Common myeloid progenitor, CD34-positive (primary cell): ENCODE results near the gene PDGFA.

Source experiments
- CTCF ChIA-PET: fragments of 350-600 bp; sonication (Branson Sonifier 250); formaldehyde crosslinking; loops from one replicate; lab custom pipeline; 2021; ENCODE audit warnings: antibody characterized with exemption; lab: Charles Lee
- POLR2A ChIA-PET: fragments of 350-600 bp; sonication (Branson Sonifier 250); formaldehyde crosslinking; loops from one replicate; lab custom pipeline; 2021; ENCODE audit warnings: antibody characterized with exemption; lab: Charles Lee
- DNase-seq, 3 donors: peaks; one replicate each; pipeline versions ENCODE4 v3.0.0 to v3.0.0-alpha.2; 2013
- H3K27ac ChIP-seq, 2 experiments: 1 replicate in 1 of 2; 2 replicates in 1 of 2; pipeline ENCODE4 v1.7.0; 2013; ENCODE audit warnings: inconsistent platforms in 2 of 2, low read length in 2 of 2, mild to moderate bottlenecking in 2 of 2, low read depth in 1 of 2, moderate library complexity in 1 of 2; ENCODE audit not compliant: severe bottlenecking in 2 of 2, insufficient read depth in 1 of 2, poor library complexity in 1 of 2
- H3K27me3 ChIP-seq, 5 experiments: replicated peaks in 2 of 5; 1 replicate in 3 of 5; 2 replicates in 2 of 5; pipeline versions ENCODE4 v1.6.1 to v1.7.0; 2013; ENCODE audit warnings: low read length in 4 of 5, mild to moderate bottlenecking in 2 of 5, moderate library complexity in 2 of 5, inconsistent platforms in 1 of 5; ENCODE audit not compliant: insufficient read depth in 5 of 5, control insufficient read depth in 4 of 5
- H3K36me3 ChIP-seq, 4 experiments: 1 replicate in 2 of 4; 2 replicates in 2 of 4; pipeline versions ENCODE4 v1.6.1 to v1.7.0; 2013; ENCODE audit warnings: low read length in 3 of 4, control low read depth in 1 of 4, mild to moderate bottlenecking in 1 of 4; ENCODE audit not compliant: control insufficient read depth in 4 of 4, insufficient read depth in 4 of 4
- H3K4me1 ChIP-seq, 4 experiments: 1 replicate in 3 of 4; 2 replicates in 1 of 4; pipeline versions ENCODE4 v1.6.1 to v1.7.1; 2013; ENCODE audit warnings: low read length in 3 of 4, mild to moderate bottlenecking in 3 of 4, control low read depth in 1 of 4, inconsistent platforms in 1 of 4, moderate library complexity in 1 of 4; ENCODE audit not compliant: control insufficient read depth in 4 of 4, insufficient read depth in 4 of 4; ENCODE audit errors: control extremely low read depth in 1 of 4
- H3K4me3 ChIP-seq, 7 experiments: 1 replicate in 4 of 7; 2 replicates in 3 of 7; pipeline versions ENCODE4 v1.5.1 to v1.7.0; 2013; ENCODE audit warnings: mild to moderate bottlenecking in 7 of 7, low read length in 6 of 7, moderate library complexity in 6 of 7, inconsistent platforms in 2 of 7, low read depth in 2 of 7, control low read depth in 1 of 7; ENCODE audit not compliant: insufficient read depth in 4 of 7, control insufficient read depth in 1 of 7; ENCODE audit errors: extremely low read depth in 1 of 7
- H3K9me3 ChIP-seq, 5 experiments: 1 replicate in 4 of 5; 2 replicates in 1 of 5; pipeline versions ENCODE4 v1.6.1 to v1.7.1; 2013; ENCODE audit warnings: low read length in 4 of 5, mild to moderate bottlenecking in 2 of 5, inconsistent platforms in 1 of 5, low read depth in 1 of 5, moderate library complexity in 1 of 5; ENCODE audit not compliant: control insufficient read depth in 4 of 5, insufficient read depth in 2 of 5; ENCODE audit errors: control extremely low read depth in 1 of 5
- WGBS: methylation state at CpG from one replicate; pipeline ENCODE4 v1.1.5; 2013; ENCODE audit not compliant: insufficient coverage; 5-methylcytosine and 5-hydroxymethylcytosine counted together

Gene PDGFA

GRCh38 chr7:495761-496321 lies 23.8 kb downstream of the PDGFA start:
- Histone ChIP-seq H3K36me3 (no peaks in the 10 kb centered on the region), H3K4me3 (no peak overlapping the region), H3K4me1 (peaks cover 0 to 13% (median 12%) of the 10 kb centered on the region in 4 experiments), H3K9me3 (peaks cover 0 to 2% (median 0%) of the 10 kb centered on the region in 5 experiments), H3K27me3 (no peaks in the 10 kb centered on the region), H3K27ac (no peak overlapping the region)
- CTCF ChIA-PET, result interaction anchor here (0.8 kb wide), 1 partner anchor 10 kb away, joined by 3 read pairs; no protein-coding TSS in a partner anchor
- DNase-seq, result no peak
- POLR2A ChIA-PET, result interaction anchor here (1.0 kb wide), 1 partner anchor 23 kb away, joined by 3 read pairs; no protein-coding TSS in a partner anchor
- WGBS, result over 99% methylated on average over 16 of the region's 18 CpGs

DNA sequence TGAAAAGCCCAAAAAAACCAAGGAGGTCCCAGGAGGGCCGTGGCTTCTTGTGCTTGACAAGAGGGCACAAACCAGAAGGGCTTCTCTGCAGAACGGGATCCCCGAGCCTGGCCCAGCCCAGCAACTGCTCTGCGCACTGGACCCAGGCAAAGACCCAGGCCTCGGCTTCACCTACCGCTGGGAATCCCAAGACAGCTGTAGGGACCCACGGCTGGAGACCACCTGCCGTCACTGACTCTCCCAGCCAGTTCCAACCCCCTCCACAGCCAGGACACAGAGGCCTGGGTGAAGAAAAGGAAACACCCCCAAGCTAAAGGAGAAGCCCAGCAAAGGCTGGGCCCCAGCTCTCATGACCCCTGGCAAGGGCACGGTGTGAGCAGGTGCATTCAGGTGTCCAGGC lies 24.3 kb downstream of the PDGFA start:
- H3K36me3 ChIP-seq, result no peaks in the 10 kb centered on the region
- no peak overlapping the region for H3K27ac ChIP-seq
- H3K4me3 ChIP-seq, result no peak overlapping the region
- no peak for DNase-seq
- H3K9me3 ChIP-seq, result peaks cover 0 to 2% (median 0%) of the 10 kb centered on the region in 5 experiments
- WGBS, result 100% methylated on average over 6 of the region's 9 CpGs
- peaks cover 0 to 13% (median 12%) of the 10 kb centered on the region in 4 experiments for H3K4me1 ChIP-seq
- ChIA-PET CTCF (interaction anchor here (0.6 to 0.8 kb wide), 2 partner anchors 10 to 617 kb away, joined by 3 read pairs; no protein-coding TSS in a partner anchor), POLR2A (interaction anchor here (0.6 kb wide), 1 partner anchor 11 kb away, joined by 3 read pairs; no protein-coding TSS in a partner anchor)
- H3K27me3 ChIP-seq, result no peaks in the 10 kb centered on the region

GRCh38 chr7:494906-495305 lies 24.7 kb downstream of the PDGFA start:
- 86% methylated on average over 6 of the region's 6 CpGs for WGBS
- H3K4me1 ChIP-seq, result peaks cover 0 to 13% (median 12%) of the 10 kb centered on the region in 4 experiments
- H3K27me3 ChIP-seq, result no peaks in the 10 kb centered on the region
- ChIA-PET CTCF (interaction anchor here (0.6 to 0.8 kb wide), 2 partner anchors 11 to 618 kb away, joined by 3 read pairs; no protein-coding TSS in a partner anchor), POLR2A (interaction anchor here (0.6 kb wide), 1 partner anchor 11 kb away, joined by 3 read pairs; no protein-coding TSS in a partner anchor)
- no peak overlapping the region for H3K4me3 ChIP-seq
- no peaks in the 10 kb centered on the region for H3K36me3 ChIP-seq
- no peak overlapping the region for H3K27ac ChIP-seq
- no peak for DNase-seq
- H3K9me3 ChIP-seq, result peaks cover 0 to 2% (median 0%) of the 10 kb centered on the region in 5 experiments

DNA sequence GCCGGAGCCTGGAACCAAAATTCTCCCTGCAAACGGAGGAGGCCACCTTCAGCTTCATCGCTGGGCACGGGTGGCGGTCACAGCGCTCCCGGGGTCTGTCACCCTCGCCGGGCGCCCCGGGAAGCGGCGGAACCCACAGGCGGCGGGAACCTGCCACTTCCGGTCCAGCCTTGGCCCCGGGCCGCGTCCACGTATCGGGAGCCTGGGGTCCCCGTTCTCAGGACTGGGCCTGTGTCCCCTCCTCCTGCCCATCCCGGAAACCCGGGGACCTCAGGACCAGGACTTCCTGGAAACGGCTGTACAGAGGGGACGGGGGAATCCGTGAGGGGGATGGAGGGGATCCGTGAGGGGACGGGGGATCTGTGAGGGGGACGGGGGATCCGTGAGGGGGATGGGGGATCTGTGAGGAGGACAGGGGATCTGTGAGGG lies 25.4 kb downstream of the PDGFA start:
- no peaks in the 10 kb centered on the region for H3K36me3 ChIP-seq
- DNase-seq, result no peak
- H3K27ac ChIP-seq, result no peak overlapping the region
- peaks cover 0 to 13% (median 12%) of the 10 kb centered on the region in 4 experiments for H3K4me1 ChIP-seq
- POLR2A ChIA-PET, result no interaction called here
- H3K27me3 ChIP-seq, result no peaks in the 10 kb centered on the region
- no peak overlapping the region for H3K4me3 ChIP-seq
- H3K9me3 ChIP-seq, result peaks cover 0 to 2% (median 0%) of the 10 kb centered on the region in 5 experiments
- CTCF ChIA-PET, result no interaction called here
- 67% methylated on average over 24 of the region's 31 CpGs for WGBS

DNA sequence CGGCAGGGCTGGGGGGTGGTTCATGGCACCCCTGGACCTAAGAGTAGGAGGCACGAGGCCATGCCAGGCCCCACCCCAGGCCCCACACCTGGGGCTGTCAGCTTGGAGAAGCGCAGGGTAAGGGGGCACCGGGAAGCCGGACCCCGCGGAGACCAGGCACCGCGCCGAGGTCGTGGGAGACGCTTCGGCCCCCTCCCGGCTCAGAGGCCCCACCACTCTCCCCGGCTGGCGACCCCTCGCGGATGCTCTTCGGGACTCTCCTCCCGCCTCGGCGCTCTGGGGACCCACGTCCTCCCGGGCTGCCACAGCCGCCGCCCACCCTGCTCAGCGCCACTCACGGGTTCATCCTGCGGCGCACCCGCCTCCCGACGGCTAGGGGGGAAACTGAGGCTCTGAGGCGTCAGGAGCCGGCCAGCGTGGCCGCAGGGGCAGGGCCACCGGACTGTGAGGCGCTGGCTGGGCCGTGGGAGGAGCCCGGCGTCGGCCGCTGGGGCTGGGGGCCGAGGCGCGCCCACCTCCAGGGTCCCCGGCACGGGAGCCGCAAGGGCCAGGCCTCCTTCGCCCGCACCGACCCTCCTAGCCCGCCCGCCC lies 25.9 kb downstream of the PDGFA start:
- ChIA-PET CTCF (no interaction called here), POLR2A (no interaction called here)
- WGBS, result 85% methylated on average over 55 of the region's 55 CpGs
- DNase-seq, result no peak
- Histone ChIP-seq H3K4me3 (no peak overlapping the region), H3K9me3 (peaks cover 0 to 2% (median 0%) of the 10 kb centered on the region in 5 experiments), H3K27ac (no peak overlapping the region), H3K27me3 (no peaks in the 10 kb centered on the region), H3K36me3 (no peaks in the 10 kb centered on the region), H3K4me1 (peaks cover 0 to 13% (median 12%) of the 10 kb centered on the region in 4 experiments)

DNA sequence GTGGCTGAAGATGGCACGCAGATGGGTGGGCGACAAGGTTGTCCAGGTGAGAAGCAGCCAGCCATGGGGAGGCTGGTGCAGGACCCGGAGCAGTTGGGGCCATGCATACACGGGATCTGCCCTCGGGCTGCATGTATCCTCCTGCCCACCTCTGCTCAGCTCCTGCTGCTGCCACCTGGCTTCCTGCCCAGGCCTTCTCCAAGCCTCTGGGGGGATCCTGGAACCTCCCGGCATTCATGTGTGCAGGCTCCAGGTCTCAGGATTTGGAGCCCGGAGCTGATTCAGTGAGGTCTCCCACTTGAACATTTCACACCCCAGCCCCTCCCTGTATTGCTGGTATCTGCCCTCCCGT lies 27.0 kb downstream of the PDGFA start:
- WGBS, result 97% methylated on average over 8 of the region's 8 CpGs
- no peak for DNase-seq
- Histone ChIP-seq H3K4me3 (no peak overlapping the region), H3K4me1 (peaks cover 0 to 13% (median 12%) of the 10 kb centered on the region in 4 experiments), H3K27ac (no peak overlapping the region), H3K9me3 (peaks cover 0 to 2% (median 0%) of the 10 kb centered on the region in 5 experiments), H3K27me3 (no peaks in the 10 kb centered on the region), H3K36me3 (no peaks in the 10 kb centered on the region)
- ChIA-PET CTCF (interaction anchor here (1.0 kb wide), 1 partner anchor 28 kb away, joined by 3 read pairs; the partner anchor contains the start of gene PDGFA), POLR2A (no interaction called here)
